ENCODE data around the gene UBALD2.

DNA sequence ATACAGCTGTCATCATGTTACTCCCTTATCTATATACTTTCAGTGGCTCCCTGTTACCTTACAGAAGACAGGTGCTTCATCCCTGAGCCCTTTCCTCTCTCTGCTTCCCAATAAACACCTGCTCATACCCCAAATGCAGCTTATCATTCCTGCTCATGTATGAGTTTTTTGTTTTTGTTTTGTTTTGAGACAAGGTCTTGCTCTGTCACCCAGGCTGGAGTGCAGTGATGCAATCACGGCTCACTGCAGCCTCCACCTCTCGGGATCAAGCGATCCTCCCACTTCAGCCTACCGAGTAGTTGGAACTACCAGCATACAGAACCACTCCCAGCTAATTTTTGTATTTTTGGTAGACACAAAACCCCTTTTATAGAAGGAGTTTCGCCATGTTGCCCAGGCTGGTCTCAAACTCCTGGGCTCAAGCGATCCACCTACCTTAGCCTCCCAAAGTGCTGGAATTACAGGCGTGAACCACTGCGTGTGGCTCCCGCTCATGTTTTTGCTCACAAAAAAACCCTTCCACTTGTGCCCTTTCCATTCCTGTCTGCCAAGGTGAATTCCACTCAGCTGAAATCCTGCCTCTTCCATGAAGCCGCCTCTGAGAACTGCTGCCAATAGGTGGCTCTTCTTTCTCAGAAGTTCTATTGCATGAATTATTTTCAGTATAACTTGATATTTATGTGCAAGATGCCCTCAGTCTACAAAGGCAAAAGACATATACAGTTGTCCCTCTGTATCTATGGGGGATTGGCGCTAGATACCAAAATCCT is 16.9 kb upstream of the UBALD2 start:
- TF ChIP-seq POLR2A (IDR thresholded peaks at IDR 0.05) (no peak), POLR2AphosphoS5 (IDR thresholded peaks at IDR 0.05) (no peak), EP300 (IDR thresholded peaks at IDR 0.05) (no peak)
- TF ChIP-seq, protein P1, sequence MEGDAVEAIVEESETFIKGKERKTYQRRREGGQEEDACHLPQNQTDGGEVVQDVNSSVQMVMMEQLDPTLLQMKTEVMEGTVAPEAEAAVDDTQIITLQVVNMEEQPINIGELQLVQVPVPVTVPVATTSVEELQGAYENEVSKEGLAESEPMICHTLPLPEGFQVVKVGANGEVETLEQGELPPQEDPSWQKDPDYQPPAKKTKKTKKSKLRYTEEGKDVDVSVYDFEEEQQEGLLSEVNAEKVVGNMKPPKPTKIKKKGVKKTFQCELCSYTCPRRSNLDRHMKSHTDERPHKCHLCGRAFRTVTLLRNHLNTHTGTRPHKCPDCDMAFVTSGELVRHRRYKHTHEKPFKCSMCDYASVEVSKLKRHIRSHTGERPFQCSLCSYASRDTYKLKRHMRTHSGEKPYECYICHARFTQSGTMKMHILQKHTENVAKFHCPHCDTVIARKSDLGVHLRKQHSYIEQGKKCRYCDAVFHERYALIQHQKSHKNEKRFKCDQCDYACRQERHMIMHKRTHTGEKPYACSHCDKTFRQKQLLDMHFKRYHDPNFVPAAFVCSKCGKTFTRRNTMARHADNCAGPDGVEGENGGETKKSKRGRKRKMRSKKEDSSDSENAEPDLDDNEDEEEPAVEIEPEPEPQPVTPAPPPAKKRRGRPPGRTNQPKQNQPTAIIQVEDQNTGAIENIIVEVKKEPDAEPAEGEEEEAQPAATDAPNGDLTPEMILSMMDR (IDR thresholded peaks at IDR 0.05), result no peak
